OCI-LY1 (cell line): Measurements from ENCODE around the gene PTPN18.

ENCODE experiments used
- EZH2 ChIP-seq: fragments of 200-600 bp; sonication (generic), shearing (Covaris generic); IDR thresholded peaks from 2 replicates; pipeline ENCODE4 v1.8.0; 2017; ENCODE audit warnings: borderline replicate concordance, mixed run types, mild to moderate bottlenecking, antibody characterized with exemption, low read length, moderate library complexity, mixed read lengths
- TF ChIP-seq, protein P1 (sequence below): fragments of 200-600 bp; sonication (generic), shearing (Covaris generic); IDR thresholded peaks from 2 replicates; pipeline ENCODE4 v1.5.1; 2017; ENCODE audit warnings: mild to moderate bottlenecking, antibody characterized with exemption, low read length, moderate library complexity, mixed read lengths

DNA sequence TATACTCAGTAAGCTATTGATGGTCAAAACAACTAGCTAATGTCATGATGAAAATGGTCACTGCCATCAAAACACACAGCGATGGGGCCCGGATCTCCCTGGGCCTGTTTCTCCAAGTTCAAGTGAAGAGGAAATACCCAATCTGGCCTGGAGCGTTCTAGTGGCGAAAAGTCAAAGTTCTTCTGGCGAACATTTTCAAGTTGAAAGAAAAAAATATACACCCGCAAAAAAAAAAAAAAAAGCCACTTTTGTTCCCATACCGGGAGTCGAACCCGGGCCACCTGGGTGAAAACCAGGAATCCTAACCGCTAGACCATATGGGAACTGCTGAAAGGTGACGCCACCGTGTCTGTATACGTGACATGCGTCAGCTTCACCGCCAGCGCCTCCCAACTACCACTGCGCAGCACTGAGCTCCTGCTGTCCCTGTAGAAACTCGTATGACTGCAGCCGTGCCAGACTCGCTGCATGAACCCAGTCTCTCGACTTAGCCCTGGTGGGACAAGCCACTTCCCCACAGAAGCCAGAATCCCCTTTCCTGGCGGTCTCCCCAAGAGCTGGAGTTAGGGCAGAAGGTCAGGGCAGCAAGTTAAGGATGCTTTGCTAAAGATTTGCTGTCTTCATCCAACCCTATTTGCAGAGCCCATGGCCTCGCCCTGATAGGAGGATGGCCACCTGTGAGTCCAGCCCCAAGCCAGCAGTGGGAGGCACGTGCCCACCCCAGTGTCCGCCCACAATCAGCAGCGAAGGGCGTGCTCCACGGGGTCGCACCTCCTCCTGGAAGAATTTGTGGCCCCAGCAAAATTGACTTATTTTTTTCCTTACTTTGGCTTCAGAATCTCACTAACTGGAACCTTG is 18.8 kb upstream of the PTPN18 start:
- TF ChIP-seq, protein P1, sequence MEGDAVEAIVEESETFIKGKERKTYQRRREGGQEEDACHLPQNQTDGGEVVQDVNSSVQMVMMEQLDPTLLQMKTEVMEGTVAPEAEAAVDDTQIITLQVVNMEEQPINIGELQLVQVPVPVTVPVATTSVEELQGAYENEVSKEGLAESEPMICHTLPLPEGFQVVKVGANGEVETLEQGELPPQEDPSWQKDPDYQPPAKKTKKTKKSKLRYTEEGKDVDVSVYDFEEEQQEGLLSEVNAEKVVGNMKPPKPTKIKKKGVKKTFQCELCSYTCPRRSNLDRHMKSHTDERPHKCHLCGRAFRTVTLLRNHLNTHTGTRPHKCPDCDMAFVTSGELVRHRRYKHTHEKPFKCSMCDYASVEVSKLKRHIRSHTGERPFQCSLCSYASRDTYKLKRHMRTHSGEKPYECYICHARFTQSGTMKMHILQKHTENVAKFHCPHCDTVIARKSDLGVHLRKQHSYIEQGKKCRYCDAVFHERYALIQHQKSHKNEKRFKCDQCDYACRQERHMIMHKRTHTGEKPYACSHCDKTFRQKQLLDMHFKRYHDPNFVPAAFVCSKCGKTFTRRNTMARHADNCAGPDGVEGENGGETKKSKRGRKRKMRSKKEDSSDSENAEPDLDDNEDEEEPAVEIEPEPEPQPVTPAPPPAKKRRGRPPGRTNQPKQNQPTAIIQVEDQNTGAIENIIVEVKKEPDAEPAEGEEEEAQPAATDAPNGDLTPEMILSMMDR, result no peak
- TF ChIP-seq EZH2, result no peak
